Liver (tissue), 9 donors: Measurements from ENCODE around the gene POLA1. TPM values are rescaled to one million over a fixed set of nuclear protein-coding genes. Genes with fewer than 3 reads are reported as not detected.

Experiments used
- DNase-seq: peaks from one replicate; pipeline ENCODE4 v3.0.0-alpha.2; 2017; ENCODE audit warnings: low spot score
- H3K27ac ChIP-seq, 2 donors: one replicate each; pipeline ENCODE4 v1.7.0; 2013; ENCODE audit warnings: inconsistent platforms in 2 of 2, low read length in 2 of 2, control low read depth in 1 of 2, low read depth in 1 of 2, mild to moderate bottlenecking in 1 of 2
- H3K27me3 ChIP-seq, 4 donors: one replicate each; pipeline versions ENCODE4 v1.6.1 to v1.7.0; 2013; ENCODE audit warnings: low read length in 3 of 4, inconsistent platforms in 1 of 4, mild to moderate bottlenecking in 1 of 4, moderate library complexity in 1 of 4; ENCODE audit not compliant: control insufficient read depth in 4 of 4, insufficient read depth in 4 of 4
- H3K36me3 ChIP-seq, 4 donors: one replicate each; pipeline versions ENCODE4 v1.6.1 to v1.7.0; 2013; ENCODE audit warnings: low read length in 3 of 4, mild to moderate bottlenecking in 3 of 4, low read depth in 1 of 4, moderate library complexity in 1 of 4; ENCODE audit not compliant: control insufficient read depth in 4 of 4, insufficient read depth in 3 of 4
- H3K4me1 ChIP-seq, 4 donors: one replicate each; pipeline versions ENCODE4 v1.6.1 to v1.7.0; 2013; ENCODE audit warnings: low read length in 3 of 4, mild to moderate bottlenecking in 3 of 4, moderate library complexity in 1 of 4; ENCODE audit not compliant: control insufficient read depth in 4 of 4, insufficient read depth in 4 of 4
- H3K4me3 ChIP-seq, 3 donors: one replicate each; pipeline versions ENCODE4 v1.6.1 to v1.7.0; 2013; ENCODE audit warnings: low read length in 3 of 3, control low read depth in 1 of 3, low read depth in 1 of 3, mild to moderate bottlenecking in 1 of 3
- H3K9ac ChIP-seq, 2 donors: one replicate each; pipeline ENCODE4 v1.7.0; 2013; ENCODE audit warnings: low read length in 2 of 2, mild to moderate bottlenecking in 2 of 2, moderate library complexity in 2 of 2, control low read depth in 1 of 2, low read depth in 1 of 2
- H3K9me3 ChIP-seq, 4 donors: one replicate each; pipeline versions ENCODE4 v1.6.1 to v1.7.0; 2013; ENCODE audit warnings: low read length in 3 of 4; ENCODE audit not compliant: control insufficient read depth in 4 of 4
- CTCF ChIP-seq: fragments of 150-350 bp; IDR thresholded peaks from 2 replicates; pipeline ENCODE4 v1.5.1; 2017; ENCODE audit warnings: improper control_type of control experiment, low read depth, low read length; ENCODE audit not compliant: missing input control
- EGR1 ChIP-seq, 2 donors: IDR thresholded peaks; 2 replicates each; pipeline ENCODE4 v1.6.1; 2016 to 2018; ENCODE audit warnings: antibody characterized with exemption in 2 of 2, low read depth in 2 of 2
- FOXA2 ChIP-seq: IDR thresholded peaks from 2 replicates; pipeline ENCODE4 v1.6.1; 2016; ENCODE audit warnings: antibody characterized with exemption
- GABPA ChIP-seq, 2 donors: IDR thresholded peaks in 1 of 2; conservative IDR thresholded peaks in 1 of 2; 2 replicates each; pipeline ENCODE4 v1.6.1; 2016; ENCODE audit warnings: antibody characterized with exemption in 2 of 2, mild to moderate bottlenecking in 1 of 2, moderate library complexity in 1 of 2
- HNF4A ChIP-seq, 2 donors: conservative IDR thresholded peaks; 2 replicates each; pipeline ENCODE4 v1.6.1; 2016; ENCODE audit warnings: antibody characterized with exemption in 2 of 2, mild to moderate bottlenecking in 2 of 2
- JUND ChIP-seq, 2 donors: IDR thresholded peaks; 2 replicates each; pipeline ENCODE4 v1.6.1; 2016; ENCODE audit warnings: antibody characterized with exemption in 2 of 2
- NR2F2 ChIP-seq: IDR thresholded peaks from 2 replicates; pipeline ENCODE4 v1.6.1; 2016; ENCODE audit warnings: antibody characterized with exemption
- RAD21 ChIP-seq, 2 donors: IDR thresholded peaks; 2 replicates each; pipeline ENCODE4 v1.6.1; 2016; ENCODE audit warnings: antibody characterized with exemption in 2 of 2, mild to moderate bottlenecking in 2 of 2
- REST ChIP-seq: IDR thresholded peaks from 2 replicates; pipeline ENCODE4 v1.6.1; 2016; ENCODE audit warnings: antibody characterized with exemption, mild to moderate bottlenecking
- SP1 ChIP-seq: IDR thresholded peaks from 2 replicates; pipeline ENCODE4 v1.6.1; 2018; ENCODE audit warnings: antibody characterized with exemption, mild to moderate bottlenecking
- TAF1 ChIP-seq: conservative IDR thresholded peaks from 2 replicates; pipeline ENCODE4 v1.6.1; 2016; ENCODE audit warnings: antibody characterized with exemption, mild to moderate bottlenecking
- WGBS: extraction: QIAGEN DNeasy Blood & Tissue Kit; methylation state at CpG from one replicate; pipeline ENCODE4 v1.1.7; 2013; 5-methylcytosine and 5-hydroxymethylcytosine counted together
- polyA plus RNA-seq, 2 donors: library from polyadenylated mRNA; stranded (reverse) in 1 of 2; unstranded in 1 of 2; fragments of 200-250 nt in 1 of 2; fragments of >200 nt in 1 of 2; fragmentation: Nextera tagmentation in 1 of 2; extraction: Ambion mirVana in 1 of 2; gene quantifications; one replicate each; pipeline versions ENCODE4 v1.2.1 to v1.2.3, GENCODE V29; 2013 to 2015
- total RNA-seq, 2 donors: library from RNA; depleted of rRNA; stranded (reverse); fragments of >200 nt; gene quantifications; one replicate each; pipeline ENCODE4 v1.2.3, GENCODE V29; 2014
- donor health status: healthy.
- donor health status: healthy.
- donor health status: healthy.
- donor health status: healthy.
- donor health status: healthy.

The POLA1 gene
- total and polyA plus RNA-seq, 4 donors, result 0.93 to 12.7 (median 4.3) TPM

GRCh38 chrX:25034889-25035288 is 341.2 kb downstream of the POLA1 start:
- no peaks in the 10 kb centered on the region for H3K4me1 ChIP-seq
- no peak overlapping the region for H3K4me3 ChIP-seq
- no peak for DNase-seq
- no peaks in the 10 kb centered on the region for H3K36me3 ChIP-seq
- H3K9me3 ChIP-seq, result no peaks in the 10 kb centered on the region
- no peaks in the 10 kb centered on the region for H3K27me3 ChIP-seq
- 85% methylated on average over 3 of the region's 3 CpGs for WGBS
- no peak overlapping the region for H3K9ac ChIP-seq
- TF ChIP-seq RAD21 (IDR thresholded peaks at IDR 0.05), result peak; percentile 55 to 63
- no peak for TF ChIP-seq SP1
- peak; percentile 28 for TF ChIP-seq CTCF
- no peak for TF ChIP-seq FOXA2
- no peak for TF ChIP-seq GABPA (IDR thresholded peaks at IDR 0.05 in 1 of 2, conservative IDR thresholded peaks at IDR 0.05 in 1 of 2)
- TF ChIP-seq EGR1 (IDR thresholded peaks at IDR 0.05; ENCODE audit: low read depth in 2 of 2), result no peak
- no peak overlapping the region for H3K27ac ChIP-seq

GRCh38 chrX:25039036-25039435 is 345.3 kb downstream of the POLA1 start:
- Histone ChIP-seq H3K9me3 (no peaks in the 10 kb centered on the region), H3K4me1 (no peaks in the 10 kb centered on the region), H3K9ac (no peak overlapping the region), H3K27ac (no peak overlapping the region), H3K4me3 (no peak overlapping the region), H3K36me3 (no peaks in the 10 kb centered on the region), H3K27me3 (no peaks in the 10 kb centered on the region)
- no peak for DNase-seq
- TF ChIP-seq SP1, result no peak
- TF ChIP-seq NR2F2, result no peak
- TF ChIP-seq RAD21 (IDR thresholded peaks at IDR 0.05), result no peak
- TF ChIP-seq REST, result no peak
- no peak for TF ChIP-seq CTCF
- TF ChIP-seq JUND (IDR thresholded peaks at IDR 0.05), result no peak
- TF ChIP-seq TAF1, result no peak
- no peak for TF ChIP-seq HNF4A (conservative IDR thresholded peaks at IDR 0.05)
- TF ChIP-seq FOXA2, result no peak
- no peak for TF ChIP-seq GABPA (IDR thresholded peaks at IDR 0.05 in 1 of 2, conservative IDR thresholded peaks at IDR 0.05 in 1 of 2)
- WGBS, result 88% methylated on average over 10 of the region's 10 CpGs
